ENCODE measurements around the gene APBB2. TPM values are rescaled to one million over a fixed set of nuclear protein-coding genes. Genes with fewer than 3 reads are reported as not detected.

Gene APBB2
- total RNA-seq, 1 experiment from 2014 or later: 49.0 TPM

DNA sequence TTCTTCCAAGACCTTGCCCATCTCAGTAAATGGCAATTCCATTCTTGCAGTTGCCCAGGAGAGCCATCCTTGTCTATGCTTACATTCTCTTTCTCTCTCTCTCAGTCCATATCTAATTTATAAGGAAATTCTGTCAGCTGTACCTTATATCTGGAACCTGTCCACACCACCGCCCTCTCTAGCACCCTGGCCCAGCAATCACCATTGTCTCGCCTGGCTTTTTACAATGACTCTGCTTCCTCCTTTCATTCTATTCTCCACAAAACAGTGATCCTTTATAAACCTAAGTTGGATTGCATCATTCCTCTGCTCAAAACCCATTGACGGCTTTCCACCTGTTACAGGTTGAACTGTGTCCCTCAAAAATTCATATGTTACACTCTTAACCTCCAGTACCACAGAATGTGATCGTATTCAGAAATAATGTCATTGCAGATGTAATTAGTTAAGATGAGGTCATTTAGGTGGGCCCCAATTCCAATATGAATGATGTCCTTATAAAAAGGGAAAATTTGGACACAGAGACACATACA lies 31.3 kb downstream of the APBB2 start:
- Mint-ChIP-seq H3K4me1 (peaks cover 30% of the 10 kb centered on the region), H3K27ac (no peak overlapping the region), H3K4me3 (no peak overlapping the region), H3K36me3 (peaks cover 11% of the 10 kb centered on the region), H3K27me3 (ENCODE audit: low read depth) (no peaks in the 10 kb centered on the region), H3K9me3 (peaks cover 27% of the 10 kb centered on the region)
- CTCF ChIA-PET: no interaction called here
- POLR2A ChIA-PET: no interaction called here
- no peak for DNase-seq (ENCODE audit: low spot score)
- ATAC-seq: no peak
- TF ChIP-seq NFATC4 (CRISPR knock-in tag; IDR thresholded peaks at IDR 0.05): no peak
- no peak for TF ChIP-seq NR3C1 (CRISPR knock-in tag; conservative IDR thresholded peaks at IDR 0.05; ENCODE audit: low read depth)
- TF ChIP-seq GTF2I (CRISPR knock-in tag; conservative IDR thresholded peaks at IDR 0.05): no peak
- TF ChIP-seq, protein P1, sequence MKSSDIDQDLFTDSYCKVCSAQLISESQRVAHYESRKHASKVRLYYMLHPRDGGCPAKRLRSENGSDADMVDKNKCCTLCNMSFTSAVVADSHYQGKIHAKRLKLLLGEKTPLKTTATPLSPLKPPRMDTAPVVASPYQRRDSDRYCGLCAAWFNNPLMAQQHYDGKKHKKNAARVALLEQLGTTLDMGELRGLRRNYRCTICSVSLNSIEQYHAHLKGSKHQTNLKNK (CRISPR knock-in tag; IDR thresholded peaks at IDR 0.05): no peak
- TF ChIP-seq ZNF121 (CRISPR knock-in tag; IDR thresholded peaks at IDR 0.05): no peak
- TF ChIP-seq CREM (CRISPR knock-in tag; IDR thresholded peaks at IDR 0.05): no peak
- TF ChIP-seq, protein P2, sequence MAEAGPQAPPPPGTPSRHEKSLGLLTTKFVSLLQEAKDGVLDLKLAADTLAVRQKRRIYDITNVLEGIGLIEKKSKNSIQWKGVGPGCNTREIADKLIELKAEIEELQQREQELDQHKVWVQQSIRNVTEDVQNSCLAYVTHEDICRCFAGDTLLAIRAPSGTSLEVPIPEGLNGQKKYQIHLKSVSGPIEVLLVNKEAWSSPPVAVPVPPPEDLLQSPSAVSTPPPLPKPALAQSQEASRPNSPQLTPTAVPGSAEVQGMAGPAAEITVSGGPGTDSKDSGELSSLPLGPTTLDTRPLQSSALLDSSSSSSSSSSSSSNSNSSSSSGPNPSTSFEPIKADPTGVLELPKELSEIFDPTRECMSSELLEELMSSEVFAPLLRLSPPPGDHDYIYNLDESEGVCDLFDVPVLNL (CRISPR knock-in tag; IDR thresholded peaks at IDR 0.05; ENCODE audit: borderline replicate concordance, low read depth): no peak
- no peak for TF ChIP-seq ZNF232 (CRISPR knock-in tag; IDR thresholded peaks at IDR 0.05)

DNA sequence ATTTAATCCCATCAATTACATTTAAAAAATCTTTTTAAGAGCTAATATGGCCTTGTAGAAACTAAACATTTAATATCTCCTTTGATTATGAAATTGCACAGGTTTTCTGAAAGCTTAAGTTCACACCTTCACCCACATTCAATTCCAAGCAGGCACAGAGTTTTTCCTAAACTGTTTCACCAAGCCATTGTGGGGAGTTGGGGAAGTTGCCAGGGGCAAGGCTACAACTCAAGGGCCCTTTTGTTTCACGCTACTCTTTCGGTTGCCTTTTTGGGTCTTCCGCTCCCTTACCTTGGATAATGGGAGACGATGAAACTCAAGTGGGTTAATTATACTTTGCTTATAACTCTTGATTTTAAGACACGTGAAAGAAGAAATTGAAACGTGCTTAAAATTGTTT lies 33.3 kb downstream of the APBB2 start:
- Mint-ChIP-seq H3K36me3 (peaks cover 11% of the 10 kb centered on the region), H3K27me3 (ENCODE audit: low read depth) (no peaks in the 10 kb centered on the region), H3K27ac (no peak overlapping the region; the same call in 1 of the 2 replicates), H3K4me3 (no peak overlapping the region), H3K9me3 (peaks cover 27% of the 10 kb centered on the region), H3K4me1 (peaks cover 30% of the 10 kb centered on the region)
- CTCF ChIA-PET: no interaction called here
- ATAC-seq (no peak), DNase-seq (ENCODE audit: low spot score) (no peak)
- POLR2A ChIA-PET: interaction anchor here (0.6 kb wide), 1 partner anchor 49 kb away, joined by 3 read pairs; no protein-coding TSS in a partner anchor
- TF ChIP-seq ZNF423 (CRISPR knock-in tag; IDR thresholded peaks at IDR 0.05): no peak
- TF ChIP-seq TP53 (CRISPR knock-in tag; IDR thresholded peaks at IDR 0.05): no peak
- TF ChIP-seq, protein P3, sequence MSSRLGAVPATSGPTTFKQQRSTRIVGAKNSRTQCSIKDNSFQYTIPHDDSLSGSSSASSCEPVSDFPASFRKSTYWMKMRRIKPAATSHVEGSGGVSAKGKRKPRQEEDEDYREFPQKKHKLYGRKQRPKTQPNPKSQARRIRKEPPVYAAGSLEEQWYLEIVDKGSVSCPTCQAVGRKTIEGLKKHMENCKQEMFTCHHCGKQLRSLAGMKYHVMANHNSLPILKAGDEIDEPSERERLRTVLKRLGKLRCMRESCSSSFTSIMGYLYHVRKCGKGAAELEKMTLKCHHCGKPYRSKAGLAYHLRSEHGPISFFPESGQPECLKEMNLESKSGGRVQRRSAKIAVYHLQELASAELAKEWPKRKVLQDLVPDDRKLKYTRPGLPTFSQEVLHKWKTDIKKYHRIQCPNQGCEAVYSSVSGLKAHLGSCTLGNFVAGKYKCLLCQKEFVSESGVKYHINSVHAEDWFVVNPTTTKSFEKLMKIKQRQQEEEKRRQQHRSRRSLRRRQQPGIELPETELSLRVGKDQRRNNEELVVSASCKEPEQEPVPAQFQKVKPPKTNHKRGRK (CRISPR knock-in tag; IDR thresholded peaks at IDR 0.05; ENCODE audit: borderline replicate concordance): no peak
- TF ChIP-seq ZNF416 (CRISPR knock-in tag; IDR thresholded peaks at IDR 0.05): no peak
- TF ChIP-seq IRF2 (CRISPR knock-in tag; IDR thresholded peaks at IDR 0.05; ENCODE audit: borderline replicate concordance, low read depth): no peak
- TF ChIP-seq NR2C2 (CRISPR knock-in tag; IDR thresholded peaks at IDR 0.05): no peak
- TF ChIP-seq, protein P4, sequence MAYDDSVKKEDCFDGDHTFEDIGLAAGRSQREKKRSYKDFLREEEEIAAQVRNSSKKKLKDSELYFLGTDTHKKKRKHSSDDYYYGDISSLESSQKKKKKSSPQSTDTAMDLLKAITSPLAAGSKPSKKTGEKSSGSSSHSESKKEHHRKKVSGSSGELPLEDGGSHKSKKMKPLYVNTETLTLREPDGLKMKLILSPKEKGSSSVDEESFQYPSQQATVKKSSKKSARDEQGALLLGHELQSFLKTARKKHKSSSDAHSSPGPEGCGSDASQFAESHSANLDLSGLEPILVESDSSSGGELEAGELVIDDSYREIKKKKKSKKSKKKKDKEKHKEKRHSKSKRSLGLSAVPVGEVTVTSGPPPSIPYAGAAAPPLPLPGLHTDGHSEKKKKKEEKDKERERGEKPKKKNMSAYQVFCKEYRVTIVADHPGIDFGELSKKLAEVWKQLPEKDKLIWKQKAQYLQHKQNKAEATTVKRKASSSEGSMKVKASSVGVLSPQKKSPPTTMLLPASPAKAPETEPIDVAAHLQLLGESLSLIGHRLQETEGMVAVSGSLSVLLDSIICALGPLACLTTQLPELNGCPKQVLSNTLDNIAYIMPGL (CRISPR knock-in tag; IDR thresholded peaks at IDR 0.05): no peak
- no peak for TF ChIP-seq FOXJ3 (CRISPR knock-in tag; IDR thresholded peaks at IDR 0.05; ENCODE audit: borderline replicate concordance)
- TF ChIP-seq JAZF1 (CRISPR knock-in tag; IDR thresholded peaks at IDR 0.05): no peak
- TF ChIP-seq GRHL2 (CRISPR knock-in tag; IDR thresholded peaks at IDR 0.05; ENCODE audit: insufficient replicate concordance, severe bottlenecking): no peak
- no peak for TF ChIP-seq CREB1 (CRISPR knock-in tag; IDR thresholded peaks at IDR 0.05)
- no peak for TF ChIP-seq GABPB1 (CRISPR knock-in tag; IDR thresholded peaks at IDR 0.05)
- no peak for TF ChIP-seq SMAD4 (CRISPR knock-in tag; IDR thresholded peaks at IDR 0.05)
- TF ChIP-seq HMGA2 (CRISPR knock-in tag; IDR thresholded peaks at IDR 0.05): no peak
- TF ChIP-seq ZNF396 (CRISPR knock-in tag; IDR thresholded peaks at IDR 0.05; ENCODE audit: borderline replicate concordance): no peak
- no peak for TF ChIP-seq SOX15 (CRISPR knock-in tag; IDR thresholded peaks at IDR 0.05)
